Liver (tissue), 9 donors: ENCODE results near the gene HAUS5. TPM values are rescaled to one million over a fixed set of nuclear protein-coding genes. Genes with fewer than 3 reads are reported as not detected.
"Not testable (repeated sequence)": the region's sequence is repeated elsewhere in the genome, so short reads cannot be mapped to it uniquely, and the experiment has no call there.

Experiments
- DNase-seq: peaks from one replicate; pipeline ENCODE4 v3.0.0-alpha.2; 2017; ENCODE audit warnings: low spot score
- H3K27ac ChIP-seq, 2 donors: one replicate each; pipeline ENCODE4 v1.7.0; 2013; ENCODE audit warnings: inconsistent platforms in 2 of 2, low read length in 2 of 2, control low read depth in 1 of 2, low read depth in 1 of 2, mild to moderate bottlenecking in 1 of 2
- H3K27me3 ChIP-seq, 4 donors: one replicate each; pipeline versions ENCODE4 v1.6.1 to v1.7.0; 2013; ENCODE audit warnings: low read length in 3 of 4, inconsistent platforms in 1 of 4, mild to moderate bottlenecking in 1 of 4, moderate library complexity in 1 of 4; ENCODE audit not compliant: control insufficient read depth in 4 of 4, insufficient read depth in 4 of 4
- H3K36me3 ChIP-seq, 4 donors: one replicate each; pipeline versions ENCODE4 v1.6.1 to v1.7.0; 2013; ENCODE audit warnings: low read length in 3 of 4, mild to moderate bottlenecking in 3 of 4, low read depth in 1 of 4, moderate library complexity in 1 of 4; ENCODE audit not compliant: control insufficient read depth in 4 of 4, insufficient read depth in 3 of 4
- H3K4me1 ChIP-seq, 4 donors: one replicate each; pipeline versions ENCODE4 v1.6.1 to v1.7.0; 2013; ENCODE audit warnings: low read length in 3 of 4, mild to moderate bottlenecking in 3 of 4, moderate library complexity in 1 of 4; ENCODE audit not compliant: control insufficient read depth in 4 of 4, insufficient read depth in 4 of 4
- H3K4me3 ChIP-seq, 3 donors: one replicate each; pipeline versions ENCODE4 v1.6.1 to v1.7.0; 2013; ENCODE audit warnings: low read length in 3 of 3, control low read depth in 1 of 3, low read depth in 1 of 3, mild to moderate bottlenecking in 1 of 3
- H3K9ac ChIP-seq, 2 donors: one replicate each; pipeline ENCODE4 v1.7.0; 2013; ENCODE audit warnings: low read length in 2 of 2, mild to moderate bottlenecking in 2 of 2, moderate library complexity in 2 of 2, control low read depth in 1 of 2, low read depth in 1 of 2
- H3K9me3 ChIP-seq, 4 donors: one replicate each; pipeline versions ENCODE4 v1.6.1 to v1.7.0; 2013; ENCODE audit warnings: low read length in 3 of 4; ENCODE audit not compliant: control insufficient read depth in 4 of 4
- ATF3 ChIP-seq: IDR thresholded peaks from 2 replicates; pipeline ENCODE4 v1.6.1; 2016; ENCODE audit warnings: antibody characterized with exemption
- EGR1 ChIP-seq, 2 donors: IDR thresholded peaks; 2 replicates each; pipeline ENCODE4 v1.6.1; 2016 to 2018; ENCODE audit warnings: antibody characterized with exemption in 2 of 2, low read depth in 2 of 2
- FOXA1 ChIP-seq: IDR thresholded peaks from 2 replicates; pipeline ENCODE4 v1.6.1; 2016; ENCODE audit warnings: antibody characterized with exemption
- FOXA2 ChIP-seq: IDR thresholded peaks from 2 replicates; pipeline ENCODE4 v1.6.1; 2016; ENCODE audit warnings: antibody characterized with exemption
- GABPA ChIP-seq, 2 donors: IDR thresholded peaks in 1 of 2; conservative IDR thresholded peaks in 1 of 2; 2 replicates each; pipeline ENCODE4 v1.6.1; 2016; ENCODE audit warnings: antibody characterized with exemption in 2 of 2, mild to moderate bottlenecking in 1 of 2, moderate library complexity in 1 of 2
- HNF4A ChIP-seq, 2 donors: conservative IDR thresholded peaks; 2 replicates each; pipeline ENCODE4 v1.6.1; 2016; ENCODE audit warnings: antibody characterized with exemption in 2 of 2, mild to moderate bottlenecking in 2 of 2
- HNF4G ChIP-seq: IDR thresholded peaks from 2 replicates; pipeline ENCODE4 v1.6.1; 2016; ENCODE audit warnings: antibody characterized with exemption
- JUND ChIP-seq, 2 donors: IDR thresholded peaks; 2 replicates each; pipeline ENCODE4 v1.6.1; 2016; ENCODE audit warnings: antibody characterized with exemption in 2 of 2
- MAX ChIP-seq: IDR thresholded peaks from 2 replicates; pipeline ENCODE4 v1.6.1; 2016; ENCODE audit warnings: antibody characterized with exemption
- NR2F2 ChIP-seq: IDR thresholded peaks from 2 replicates; pipeline ENCODE4 v1.6.1; 2016; ENCODE audit warnings: antibody characterized with exemption
- SP1 ChIP-seq: IDR thresholded peaks from 2 replicates; pipeline ENCODE4 v1.6.1; 2018; ENCODE audit warnings: antibody characterized with exemption, mild to moderate bottlenecking
- TAF1 ChIP-seq: conservative IDR thresholded peaks from 2 replicates; pipeline ENCODE4 v1.6.1; 2016; ENCODE audit warnings: antibody characterized with exemption, mild to moderate bottlenecking
- YY1 ChIP-seq: IDR thresholded peaks from 2 replicates; pipeline ENCODE4 v1.6.1; 2016; ENCODE audit warnings: antibody characterized with exemption, mild to moderate bottlenecking
- ZBTB33 ChIP-seq: IDR thresholded peaks from 2 replicates; pipeline ENCODE4 v1.6.1; 2016; ENCODE audit warnings: antibody characterized with exemption
- WGBS: extraction: QIAGEN DNeasy Blood & Tissue Kit; methylation state at CpG from one replicate; pipeline ENCODE4 v1.1.7; 2013; 5-methylcytosine and 5-hydroxymethylcytosine counted together
- polyA plus RNA-seq, 2 donors: library from polyadenylated mRNA; stranded (reverse) in 1 of 2; unstranded in 1 of 2; fragments of 200-250 nt in 1 of 2; fragments of >200 nt in 1 of 2; fragmentation: Nextera tagmentation in 1 of 2; extraction: Ambion mirVana in 1 of 2; gene quantifications; one replicate each; pipeline versions ENCODE4 v1.2.1 to v1.2.3, GENCODE V29; 2013 to 2015
- total RNA-seq, 2 donors: library from RNA; depleted of rRNA; stranded (reverse); fragments of >200 nt; gene quantifications; one replicate each; pipeline ENCODE4 v1.2.3, GENCODE V29; 2014
- donor health status: healthy.
- donor health status: healthy.
- donor health status: healthy.
- donor health status: healthy.
- donor health status: healthy.

HAUS5 gene
- total and polyA plus RNA-seq, 4 donors, result 1.9 to 7.3 (median 2.3) TPM

GRCh38 chr19:35601971-35602370 lies 10.6 kb upstream of the HAUS5 start:
- Histone ChIP-seq H3K4me3 (no peak overlapping the region), H3K36me3 (no peaks in the 10 kb centered on the region), H3K9ac (no peak overlapping the region), H3K9me3 (no peaks in the 10 kb centered on the region), H3K27me3 (peaks cover 0 to 3% (median 0%) of the 10 kb centered on the region in 4 donors), H3K27ac (no peak overlapping the region), H3K4me1 (no peaks in the 10 kb centered on the region)
- WGBS, result 97% methylated on average over 3 of the region's 3 CpGs
- no peak for DNase-seq
- TF ChIP-seq NR2F2, result no peak

GRCh38 chr19:35604436-35604835 lies 8.1 kb upstream of the HAUS5 start:
- not testable (repeated sequence) for H3K4me1 ChIP-seq, H3K27me3 ChIP-seq, H3K36me3 ChIP-seq, DNase-seq, H3K27ac ChIP-seq, H3K4me3 ChIP-seq, H3K9ac ChIP-seq, H3K9me3 ChIP-seq
- 85% methylated on average over 4 of the region's 4 CpGs for WGBS

- H3K4me1 ChIP-seq, H3K36me3 ChIP-seq, H3K27ac ChIP-seq, H3K27me3 ChIP-seq, H3K9me3 ChIP-seq, H3K4me3 ChIP-seq, H3K9ac ChIP-seq, DNase-seq: not testable (repeated sequence)
- WGBS, result 84% methylated on average over 8 of the region's 8 CpGs
These were observed 5.4 kb upstream of the HAUS5 start for GRCh38 chr19:35607170-35607569.

- 64% methylated on average over 3 of the region's 3 CpGs for WGBS
These were observed 4.9 kb upstream of the HAUS5 start for GRCh38 chr19:35607661-35608060.

DNA sequence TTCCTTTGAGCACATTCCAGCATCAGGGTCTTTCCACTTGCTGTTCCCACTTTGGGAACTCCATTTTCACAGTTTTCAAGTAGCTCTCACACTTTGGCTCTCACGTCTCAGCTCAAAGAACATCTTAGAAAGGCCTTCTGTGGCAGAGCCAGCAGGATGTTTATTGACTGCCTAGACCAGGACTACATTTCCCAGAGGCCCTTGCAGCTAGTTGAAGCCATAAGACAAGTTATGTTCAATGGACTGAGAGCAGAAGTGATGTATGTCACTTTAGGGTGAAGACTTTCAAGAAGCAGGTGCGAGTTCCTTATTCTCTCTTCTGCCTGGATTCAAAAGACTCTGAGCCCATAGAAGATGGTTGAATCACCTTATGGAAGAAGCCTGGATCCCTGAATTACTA lies 4.3 kb upstream of the HAUS5 start:
- 68% methylated on average over 2 of the region's 2 CpGs for WGBS
- no peak overlapping the region for H3K9ac ChIP-seq
- DNase-seq, result no peak
- H3K4me1 ChIP-seq, result peaks cover 0 to 13% (median 9%) of the 10 kb centered on the region in 4 donors
- no peak for TF ChIP-seq FOXA1
- H3K27me3 ChIP-seq, result no peaks in the 10 kb centered on the region
- H3K9me3 ChIP-seq, result peaks cover 0 to 2% (median 0%) of the 10 kb centered on the region in 4 donors
- H3K27ac ChIP-seq, result no peak overlapping the region
- H3K4me3 ChIP-seq, result no peak overlapping the region
- no peaks in the 10 kb centered on the region for H3K36me3 ChIP-seq

More at GRCh38 chr19:35607661-35608060, 4.9 kb upstream of the HAUS5 start:
- DNase-seq, result no peak
- Histone ChIP-seq H3K4me1 (peaks cover 0 to 7% (median 4%) of the 10 kb centered on the region in 4 donors), H3K4me3 (no peak overlapping the region), H3K27me3 (no peaks in the 10 kb centered on the region), H3K9ac (no peak overlapping the region), H3K27ac (no peak overlapping the region), H3K9me3 (peaks cover 0 to 2% (median 0%) of the 10 kb centered on the region in 4 donors), H3K36me3 (no peaks in the 10 kb centered on the region)
- no peak for TF ChIP-seq EGR1 (IDR thresholded peaks at IDR 0.05; ENCODE audit: low read depth in 2 of 2)

- peaks cover 0 to 13% (median 9%) of the 10 kb centered on the region in 4 donors for H3K4me1 ChIP-seq
- H3K9ac ChIP-seq, result no peak overlapping the region
- H3K9me3 ChIP-seq, result peaks cover 0 to 2% (median 0%) of the 10 kb centered on the region in 4 donors
- no peak overlapping the region for H3K4me3 ChIP-seq
- 67% methylated on average over 6 of the region's 6 CpGs for WGBS
- H3K27ac ChIP-seq, result no peak overlapping the region
- no peak for DNase-seq
- H3K36me3 ChIP-seq, result no peaks in the 10 kb centered on the region
- H3K27me3 ChIP-seq, result no peaks in the 10 kb centered on the region
- TF ChIP-seq TAF1, result no peak
- no peak for TF ChIP-seq EGR1 (IDR thresholded peaks at IDR 0.05; ENCODE audit: low read depth in 2 of 2)
- TF ChIP-seq HNF4G, result no peak
- TF ChIP-seq FOXA2, result no peak
- no peak for TF ChIP-seq ZBTB33
- no peak for TF ChIP-seq ATF3
- TF ChIP-seq MAX, result no peak
- no peak for TF ChIP-seq HNF4A (conservative IDR thresholded peaks at IDR 0.05)
- no peak for TF ChIP-seq JUND (IDR thresholded peaks at IDR 0.05)
- no peak for TF ChIP-seq FOXA1
- no peak for TF ChIP-seq SP1
- TF ChIP-seq YY1, result no peak
- no peak for TF ChIP-seq GABPA (IDR thresholded peaks at IDR 0.05 in 1 of 2, conservative IDR thresholded peaks at IDR 0.05 in 1 of 2)
These were observed 2.6 kb upstream of the HAUS5 start for GRCh38 chr19:35609851-35610353.
